ENCODE data around the gene ABHD10.

Gene ABHD10

DNA sequence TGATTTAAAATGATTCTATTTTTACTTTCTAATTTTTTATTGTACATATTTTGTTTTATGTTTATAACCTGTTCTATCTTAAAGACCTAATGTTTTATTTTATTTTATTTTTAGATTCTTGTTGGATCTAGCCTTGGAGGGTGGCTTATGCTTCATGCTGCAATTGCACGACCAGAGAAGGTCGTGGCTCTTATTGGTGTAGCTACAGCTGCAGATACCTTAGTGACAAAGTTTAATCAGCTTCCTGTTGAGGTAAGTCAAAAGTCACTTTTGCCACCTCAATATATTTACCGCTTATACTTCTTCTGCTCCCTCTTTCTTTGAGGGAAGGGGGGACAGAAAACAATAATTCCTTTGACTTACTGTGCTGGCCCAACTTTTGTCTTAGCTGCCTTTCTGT lies 8.0 kb downstream of the ABHD10 start:
- Histone ChIP-seq H3K4me1 (ENCODE audit: insufficient read depth, low read length, severe bottlenecking) (peaks cover 3% of the 10 kb centered on the region), H4K20me1 (ENCODE audit: insufficient read depth, low read length) (no peaks in the 10 kb centered on the region), H2AFZ (ENCODE audit: low read length) (no peak overlapping the region), H3K4me2 (ENCODE audit: low read length) (no peak overlapping the region), H3K27ac (ENCODE audit: low read depth, low read length, poor library complexity, severe bottlenecking) (no peak overlapping the region), H3K9ac (ENCODE audit: low read length) (no peak overlapping the region), H3K27me3 (ENCODE audit: insufficient read depth, low read length) (no peaks in the 10 kb centered on the region), H3K9me3 (ENCODE audit: low read length) (no peaks in the 10 kb centered on the region), H3F3A (ENCODE audit: insufficient read depth, low read length) (no peaks in the 10 kb centered on the region), H3K4me3 (ENCODE audit: low read depth, low read length, poor library complexity, severe bottlenecking) (no peak overlapping the region), H3K9me2 (ENCODE audit: low read depth, low read length) (no peaks in the 10 kb centered on the region), H3K79me2 (ENCODE audit: insufficient read depth, low read length) (peaks cover 9% of the 10 kb centered on the region; the same call in 1 of the 2 replicates), H3K36me3 (ENCODE audit: insufficient read depth, low read length) (peaks cover 44% of the 10 kb centered on the region)
- TF ChIP-seq, protein P1, sequence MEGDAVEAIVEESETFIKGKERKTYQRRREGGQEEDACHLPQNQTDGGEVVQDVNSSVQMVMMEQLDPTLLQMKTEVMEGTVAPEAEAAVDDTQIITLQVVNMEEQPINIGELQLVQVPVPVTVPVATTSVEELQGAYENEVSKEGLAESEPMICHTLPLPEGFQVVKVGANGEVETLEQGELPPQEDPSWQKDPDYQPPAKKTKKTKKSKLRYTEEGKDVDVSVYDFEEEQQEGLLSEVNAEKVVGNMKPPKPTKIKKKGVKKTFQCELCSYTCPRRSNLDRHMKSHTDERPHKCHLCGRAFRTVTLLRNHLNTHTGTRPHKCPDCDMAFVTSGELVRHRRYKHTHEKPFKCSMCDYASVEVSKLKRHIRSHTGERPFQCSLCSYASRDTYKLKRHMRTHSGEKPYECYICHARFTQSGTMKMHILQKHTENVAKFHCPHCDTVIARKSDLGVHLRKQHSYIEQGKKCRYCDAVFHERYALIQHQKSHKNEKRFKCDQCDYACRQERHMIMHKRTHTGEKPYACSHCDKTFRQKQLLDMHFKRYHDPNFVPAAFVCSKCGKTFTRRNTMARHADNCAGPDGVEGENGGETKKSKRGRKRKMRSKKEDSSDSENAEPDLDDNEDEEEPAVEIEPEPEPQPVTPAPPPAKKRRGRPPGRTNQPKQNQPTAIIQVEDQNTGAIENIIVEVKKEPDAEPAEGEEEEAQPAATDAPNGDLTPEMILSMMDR (IDR thresholded peaks at IDR 0.05; ENCODE audit: low read length): no peak
- no peak for TF ChIP-seq EZH2 (IDR thresholded peaks at IDR 0.05; ENCODE audit: borderline replicate concordance, low read length)

DNA sequence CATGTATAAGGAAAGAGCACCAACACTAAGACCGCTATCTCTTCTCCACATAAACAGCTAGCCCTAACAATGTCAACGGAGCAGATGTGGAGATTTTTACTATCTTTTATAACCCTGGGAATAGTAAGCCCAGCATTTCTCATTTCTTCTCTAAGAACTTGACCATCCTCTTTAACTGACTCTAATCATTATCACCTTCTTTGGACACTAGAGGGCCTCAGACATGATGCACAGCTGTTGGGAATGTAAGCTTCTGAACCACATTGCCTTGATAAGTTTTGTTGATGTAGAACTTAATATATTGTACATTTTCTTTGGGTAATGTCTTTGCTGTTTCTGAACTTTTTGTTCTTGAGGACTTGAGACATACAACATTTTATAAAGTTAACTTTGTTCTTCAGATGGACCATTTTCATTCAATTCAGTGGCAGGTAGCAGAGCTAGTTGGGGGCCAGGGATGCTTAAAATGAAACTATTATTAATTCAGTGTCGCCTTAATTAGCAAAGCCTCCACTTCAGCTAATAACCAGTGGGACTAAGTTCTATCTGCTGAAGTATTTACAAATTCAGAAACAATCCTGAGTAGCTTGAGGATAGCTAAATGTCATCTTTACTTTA lies 10.3 kb downstream of the ABHD10 start:
- no peaks in the 10 kb centered on the region for H3K9me3 ChIP-seq (ENCODE audit: low read length)
- no peaks in the 10 kb centered on the region for H3K4me1 ChIP-seq (ENCODE audit: insufficient read depth, low read length, severe bottlenecking)
- H3K27me3 ChIP-seq (ENCODE audit: insufficient read depth, low read length): no peaks in the 10 kb centered on the region
- no peaks in the 10 kb centered on the region for H4K20me1 ChIP-seq (ENCODE audit: insufficient read depth, low read length)
- H3K79me2 ChIP-seq (ENCODE audit: insufficient read depth, low read length): no peaks in the 10 kb centered on the region
- H3K27ac ChIP-seq (ENCODE audit: low read depth, low read length, poor library complexity, severe bottlenecking): no peak overlapping the region
- H3K9ac ChIP-seq (ENCODE audit: low read length): no peak overlapping the region
- no peak overlapping the region for H3K4me2 ChIP-seq (ENCODE audit: low read length)
- peaks cover 40% of the 10 kb centered on the region for H3K36me3 ChIP-seq (ENCODE audit: insufficient read depth, low read length)
- no peak overlapping the region for H3K4me3 ChIP-seq (ENCODE audit: low read depth, low read length, poor library complexity, severe bottlenecking)
- H2AFZ ChIP-seq (ENCODE audit: low read length): no peak overlapping the region
- H3F3A ChIP-seq (ENCODE audit: insufficient read depth, low read length): no peaks in the 10 kb centered on the region
- H3K9me2 ChIP-seq (ENCODE audit: low read depth, low read length): no peaks in the 10 kb centered on the region
- TF ChIP-seq, protein P1 (IDR thresholded peaks at IDR 0.05; ENCODE audit: low read length): peak; percentile 78
- no peak for TF ChIP-seq EZH2 (IDR thresholded peaks at IDR 0.05; ENCODE audit: borderline replicate concordance, low read length)

DNA sequence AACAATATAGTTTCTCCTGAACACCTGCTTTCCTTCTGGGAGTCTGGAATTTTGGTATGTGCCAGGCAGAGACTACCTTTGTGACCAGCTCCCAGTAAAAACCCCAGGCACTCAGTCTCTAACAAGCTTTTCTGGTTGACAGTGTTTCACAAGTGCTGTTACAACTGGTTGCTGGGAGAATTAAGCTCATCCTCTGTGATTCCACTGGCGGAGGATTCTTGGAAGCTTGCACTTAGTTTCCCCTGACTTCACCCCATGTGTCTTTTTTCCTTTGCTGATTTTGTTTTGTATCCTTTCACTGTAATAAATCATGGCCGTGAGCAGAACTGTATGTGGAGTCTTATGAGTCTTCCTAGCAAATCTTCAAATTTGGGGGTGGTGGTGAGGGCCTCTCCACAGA lies 14.2 kb downstream of the ABHD10 start:
- H3K4me2 ChIP-seq (ENCODE audit: low read length): no peak overlapping the region
- peaks cover 26% of the 10 kb centered on the region for H3K36me3 ChIP-seq (ENCODE audit: insufficient read depth, low read length)
- TF ChIP-seq EZH2 (IDR thresholded peaks at IDR 0.05; ENCODE audit: borderline replicate concordance, low read length): no peak
- TF ChIP-seq, protein P1 (IDR thresholded peaks at IDR 0.05; ENCODE audit: low read length): no peak
- no peaks in the 10 kb centered on the region for H3K4me1 ChIP-seq (ENCODE audit: insufficient read depth, low read length, severe bottlenecking)
- H3K9ac ChIP-seq (ENCODE audit: low read length): no peak overlapping the region
- no peak overlapping the region for H3K4me3 ChIP-seq (ENCODE audit: low read depth, low read length, poor library complexity, severe bottlenecking)
- no peak overlapping the region for H2AFZ ChIP-seq (ENCODE audit: low read length)
- H3K27ac ChIP-seq (ENCODE audit: low read depth, low read length, poor library complexity, severe bottlenecking): no peak overlapping the region
- no peaks in the 10 kb centered on the region for H3K9me3 ChIP-seq (ENCODE audit: low read length)
- no peaks in the 10 kb centered on the region for H3K79me2 ChIP-seq (ENCODE audit: insufficient read depth, low read length)
- H4K20me1 ChIP-seq (ENCODE audit: insufficient read depth, low read length): no peaks in the 10 kb centered on the region
- no peaks in the 10 kb centered on the region for H3F3A ChIP-seq (ENCODE audit: insufficient read depth, low read length)
- no peaks in the 10 kb centered on the region for H3K9me2 ChIP-seq (ENCODE audit: low read depth, low read length)
- no peaks in the 10 kb centered on the region for H3K27me3 ChIP-seq (ENCODE audit: insufficient read depth, low read length)
